ENCODE measurements around the gene MT1A. TPM values are rescaled to one million over a fixed set of nuclear protein-coding genes. Genes with fewer than 3 reads are reported as not detected.
"Not testable (repeated sequence)": the region's sequence is repeated elsewhere in the genome, so short reads cannot be mapped to it uniquely, and the experiment has no call there.

The MT1A gene
- total RNA-seq, 4 donors from 2014 or later, result 3.7 to 23.3 (median 11.2) TPM

DNA sequence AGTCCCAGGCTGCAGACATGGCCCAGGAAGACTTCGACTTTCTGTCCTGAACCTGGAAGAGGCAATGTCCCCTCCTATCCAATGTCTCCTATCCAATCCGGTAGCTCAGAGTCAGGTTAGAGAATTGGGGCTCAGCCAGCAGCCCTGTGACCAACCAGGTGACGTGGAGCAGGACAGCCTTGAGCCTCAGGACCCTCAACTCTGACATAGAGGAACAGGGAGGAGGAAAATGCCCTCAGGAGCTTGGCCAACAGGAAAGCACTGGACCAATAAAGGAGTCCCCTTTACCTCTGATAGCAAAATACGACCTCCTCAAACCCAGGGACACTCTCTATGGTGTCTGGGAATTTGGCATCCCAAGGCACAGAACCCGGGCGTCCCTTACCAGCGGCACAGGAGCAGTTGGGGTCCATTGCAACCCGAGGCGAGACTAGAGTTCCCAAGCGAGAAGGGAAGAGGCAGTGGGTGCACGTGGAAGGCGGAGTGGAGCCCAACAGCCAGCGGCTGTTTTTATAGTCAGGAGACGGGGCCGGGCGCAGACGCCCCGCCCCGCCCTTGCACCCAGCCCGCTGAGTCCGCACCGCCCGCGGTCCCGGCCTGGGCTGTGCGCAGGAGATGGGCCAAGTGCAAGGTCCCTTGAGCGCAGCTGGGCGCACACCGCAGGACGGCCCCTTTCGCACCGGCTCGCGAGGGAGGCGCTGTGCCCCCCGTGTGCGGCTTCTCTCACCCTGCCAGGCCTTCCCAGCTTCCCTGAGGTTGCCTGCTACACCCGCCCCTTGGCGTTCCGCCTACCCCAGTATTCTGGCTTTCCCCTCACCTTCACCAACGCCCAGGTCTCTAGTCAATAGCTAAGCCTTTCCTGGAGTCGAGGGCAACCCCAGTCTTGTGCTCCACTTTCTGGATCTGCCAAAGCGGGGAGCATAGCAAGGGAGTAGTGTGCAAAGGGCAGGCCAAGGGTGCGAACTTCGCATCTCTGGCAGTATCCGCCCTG, 29.4 kb downstream of the MT1A start, which contains the start of gene MT1G:
Gene MT1G, minus strand, starts transcription at position 485 of the 991 bp plus-strand sequence. Its CDS starts 72 bp downstream, at position 413.
- TF ChIP-seq POLR2A (IDR thresholded peaks at IDR 0.05) (no peak), CTCF (IDR thresholded peaks at IDR 0.05) (no peak)
- peak in 1 of 2 donors; percentile 91 for DNase-seq (ENCODE audit: low spot score in 2 of 2)
- WGBS, 2 donors, result 18 to 21% methylated on average over 23 to 31 of the region's 46 CpGs
- no peak within 1 kb of the TSS for H3K4me3 ChIP-seq (ENCODE audit: low read depth, poor library complexity, severe bottlenecking)
- intact Hi-C loops (cut with DNase I; ENCODE audit: low total_unique reads), result no loop called here

GRCh38 chr16:56669005-56669839, 30.8 kb downstream of the MT1A start, which contains the start of gene MT1H:
TSS of gene MT1H (plus strand) at chr16:56669814. CDS start at chr16:56669885, 71 bp downstream.
- no peak within 1 kb of the TSS for H3K4me3 ChIP-seq (ENCODE audit: low read depth, poor library complexity, severe bottlenecking)
- intact Hi-C loops (cut with DNase I; ENCODE audit: low total_unique reads), result no loop called here
- no peak for TF ChIP-seq POLR2A (IDR thresholded peaks at IDR 0.05)
- TF ChIP-seq CTCF (IDR thresholded peaks at IDR 0.05), result no peak
- DNase-seq (ENCODE audit: low spot score in 2 of 2), result no peak
- WGBS, 2 donors, result 33 to 35% methylated on average over 28 to 29 of the region's 38 CpGs

DNA sequence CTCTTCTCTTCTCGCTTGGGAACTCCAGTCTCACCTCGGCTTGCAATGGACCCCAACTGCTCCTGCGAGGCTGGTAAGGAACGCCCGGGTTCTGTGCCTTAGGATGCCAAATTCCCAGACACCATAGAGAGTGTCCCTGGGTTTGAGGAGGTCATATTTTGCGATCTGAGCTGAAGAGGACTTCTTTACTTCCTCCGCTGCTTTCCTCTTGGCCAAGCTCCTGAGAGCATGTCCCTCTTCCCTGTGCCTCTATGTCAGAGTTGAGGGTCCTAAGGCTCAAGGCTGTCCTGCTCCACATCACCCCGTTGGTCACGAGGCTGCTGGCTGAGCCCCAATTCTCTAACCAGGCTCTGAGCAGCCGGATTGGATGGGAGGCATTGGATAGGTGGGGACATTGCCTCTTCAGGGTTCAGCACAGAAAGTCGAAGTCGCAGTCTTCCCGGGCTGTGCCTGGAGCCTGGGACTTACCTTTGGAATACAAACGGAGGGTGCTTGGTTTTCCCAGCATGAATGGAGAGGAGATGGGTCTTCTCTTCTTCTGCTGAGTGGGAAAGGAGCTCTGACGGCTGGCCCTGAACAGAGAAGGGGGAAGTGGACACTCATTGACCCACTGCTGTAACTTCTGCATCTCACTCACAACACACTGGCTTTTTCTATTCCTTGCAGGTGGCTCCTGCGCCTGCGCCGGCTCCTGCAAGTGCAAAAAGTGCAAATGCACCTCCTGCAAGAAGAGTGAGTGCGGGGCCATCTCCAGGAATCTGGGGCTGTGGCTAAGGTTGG, 31.6 kb downstream of the MT1A start:
- 41 to 49% methylated on average over 18 to 19 of the region's 19 CpGs for WGBS, 2 donors
- intact Hi-C loops (cut with DNase I; ENCODE audit: low total_unique reads), result loop anchor here (10.0 kb wide), 1 partner anchor 125 kb away; no protein-coding TSS in a partner anchor
- H3K4me3 ChIP-seq (ENCODE audit: low read depth, poor library complexity, severe bottlenecking), result no peak overlapping the region
- DNase-seq (ENCODE audit: low spot score in 2 of 2), result no peak
- no peak for TF ChIP-seq POLR2A (IDR thresholded peaks at IDR 0.05)
- TF ChIP-seq CTCF (IDR thresholded peaks at IDR 0.05), result no peak

DNA sequence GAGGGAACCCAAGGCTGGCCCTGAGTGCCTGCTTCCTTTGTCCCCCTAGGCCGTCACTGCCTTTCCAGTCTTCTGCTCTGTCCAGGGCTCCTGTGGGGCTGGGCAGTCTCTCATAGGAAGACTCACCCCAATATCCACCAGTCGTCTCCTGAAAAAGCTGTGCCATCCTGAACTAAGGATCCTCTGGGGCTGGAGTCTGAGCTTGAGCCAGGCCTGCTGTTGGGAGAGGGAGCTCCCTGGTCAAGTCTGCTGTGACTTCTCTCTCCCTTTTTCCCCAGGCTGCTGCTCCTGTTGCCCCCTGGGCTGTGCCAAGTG, 32.1 kb downstream of the MT1A start:
- WGBS, 2 donors, result 86 to 96% methylated on average over 2 of the region's 2 CpGs
- intact Hi-C loops (cut with DNase I; ENCODE audit: low total_unique reads), result loop anchor here (10.0 kb wide), 1 partner anchor 124 kb away; no protein-coding TSS in a partner anchor
- TF ChIP-seq POLR2A (IDR thresholded peaks at IDR 0.05), result no peak
- TF ChIP-seq CTCF (IDR thresholded peaks at IDR 0.05), result no peak
- no peak overlapping the region for H3K4me3 ChIP-seq (ENCODE audit: low read depth, poor library complexity, severe bottlenecking)
- peak in 1 of 2 donors; percentile 73 for DNase-seq (ENCODE audit: low spot score in 2 of 2)

GRCh38 chr16:56671691-56672090, 33.2 kb downstream of the MT1A start:
- intact Hi-C loops (cut with DNase I; ENCODE audit: low total_unique reads), result loop anchor here (10.0 kb wide), 1 partner anchor 123 kb away; no protein-coding TSS in a partner anchor
- not testable (repeated sequence) for H3K4me3 ChIP-seq (ENCODE audit: low read depth, poor library complexity, severe bottlenecking); DNase-seq (ENCODE audit: low spot score in 2 of 2)
- 52 to 66% methylated on average over 2 of the region's 2 CpGs for WGBS, 2 donors

DNA sequence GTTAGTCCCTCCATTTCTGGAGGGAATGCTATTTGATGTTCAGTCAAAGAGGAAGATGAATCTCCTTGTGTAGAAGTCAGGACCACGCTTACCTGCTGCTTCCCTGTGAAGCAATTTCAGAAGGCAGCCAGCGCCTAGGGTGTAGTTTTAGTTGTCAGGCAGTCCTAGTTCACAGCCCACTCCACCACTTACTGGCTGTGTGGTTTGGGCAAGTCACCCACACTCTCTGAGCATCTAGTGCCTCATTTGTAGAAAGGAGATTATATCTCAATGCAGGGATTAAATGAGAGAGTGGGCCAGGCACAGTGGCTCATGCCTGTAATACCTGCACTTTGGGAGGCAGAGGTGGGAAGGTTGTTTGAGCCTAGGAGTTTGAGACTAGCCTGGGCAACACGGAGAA, 33.7 kb downstream of the MT1A start:
- H3K4me3 ChIP-seq (ENCODE audit: low read depth, poor library complexity, severe bottlenecking); DNase-seq (ENCODE audit: low spot score in 2 of 2): not testable (repeated sequence)
- 77 to 88% methylated on average over 3 of the region's 3 CpGs for WGBS, 2 donors
- intact Hi-C loops (cut with DNase I; ENCODE audit: low total_unique reads), result loop anchor here (10.0 kb wide), 1 partner anchor 123 kb away; no protein-coding TSS in a partner anchor
